OCI-LY3 (cell line): ENCODE measurements around the gene CDHR4.
A peak's percentile ranks its signal among the peaks of the same experiment; 100 is the strongest.

Experiments
- H2AFZ ChIP-seq: fragments of 200-600, 300-600 bp; shearing (Covaris generic); 2 replicates; pipeline ENCODE4 v1.6.0; 2014; ENCODE audit warnings: antibody characterized with exemption, low read depth, low read length
- H3K27ac ChIP-seq: fragments of 200-600, 300-600 bp; sonication (generic); 2 replicates; pipeline ENCODE4 v1.5.1; 2014; ENCODE audit warnings: mild to moderate bottlenecking, low read length, moderate library complexity, mixed read lengths
- H3K27me3 ChIP-seq: fragments of 200-600, 300-600 bp; sonication (generic); 2 replicates; pipeline ENCODE4 v1.6.1; 2014; ENCODE audit warnings: low read depth, low read length, mixed read lengths
- H3K36me3 ChIP-seq: fragments of 200-600, 300-600 bp; sonication (generic); replicated peaks from 2 replicates; pipeline ENCODE3; 2014; ENCODE audit warnings: low read depth, low read length, mixed read lengths
- H3K4me1 ChIP-seq: fragments of 300-600, 200-600 bp; sonication (generic); 2 replicates; pipeline ENCODE4 v1.6.1; 2014; ENCODE audit warnings: low read length, mixed read lengths
- H3K4me2 ChIP-seq: fragments of 200-600, 300-600 bp; sonication (generic); 2 replicates; pipeline ENCODE4 v1.6.1; 2014; ENCODE audit warnings: low read length, mixed read lengths
- H3K4me3 ChIP-seq: fragments of 300-600, 200-600 bp; sonication (generic); 2 replicates; pipeline ENCODE4 v1.5.1; 2014; ENCODE audit warnings: antibody characterized with exemption, mild to moderate bottlenecking, low read length, moderate library complexity
- H3K79me2 ChIP-seq: fragments of 300-600, 200-600 bp; shearing (Covaris generic); 2 replicates; pipeline ENCODE4 v1.6.1; 2014; ENCODE audit warnings: mild to moderate bottlenecking, low read length, mixed read lengths
- H3K9ac ChIP-seq: fragments of 300-600, 200-600 bp; shearing (Covaris generic); 2 replicates; pipeline ENCODE4 v1.6.0; 2014; ENCODE audit warnings: mild to moderate bottlenecking, low read length, moderate library complexity
- H3K9me3 ChIP-seq: fragments of 200-600, 300-600 bp; shearing (Covaris generic); 2 replicates; pipeline ENCODE4 v1.6.1; 2014; ENCODE audit warnings: low read length, mixed read lengths; ENCODE audit not compliant: insufficient read depth
- H4K20me1 ChIP-seq: fragments of 200-600, 300-600 bp; sonication (generic); 2 replicates; pipeline ENCODE4 v1.6.1; 2016; ENCODE audit warnings: low read length, mixed read lengths; ENCODE audit not compliant: insufficient read depth
- EZH2phosphoT487 ChIP-seq: fragments of 200-600 bp; shearing (Covaris generic); IDR thresholded peaks from 2 replicates; pipeline ENCODE4 v1.6.1; 2018; ENCODE audit warnings: antibody characterized with exemption, mixed run types, low read depth
- TF ChIP-seq, protein P1 (sequence below): fragments of 200-600, 300-600 bp; sonication (generic); IDR thresholded peaks from 2 replicates; pipeline ENCODE4 v1.5.1; 2014; ENCODE audit warnings: antibody characterized with exemption, low read length, low read depth

The CDHR4 gene

DNA sequence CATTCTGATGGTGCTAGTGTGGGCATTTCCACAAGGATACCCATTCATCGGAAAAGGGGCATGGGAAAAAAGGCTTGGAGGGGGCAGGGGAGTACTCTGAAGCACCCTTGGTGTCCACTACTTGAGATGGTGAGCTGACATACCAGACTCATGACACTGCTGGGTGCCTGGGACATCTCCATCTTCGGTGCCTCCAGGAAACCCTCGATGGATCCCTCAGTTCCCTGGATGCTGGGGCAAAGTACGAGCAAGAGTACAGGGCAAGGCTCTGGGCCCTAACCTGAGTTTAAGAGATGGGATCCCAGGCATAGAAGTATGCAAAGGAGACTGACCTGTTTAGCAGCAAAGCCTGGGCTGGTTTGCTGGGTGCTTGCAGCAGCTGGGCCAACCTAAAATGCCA lies 8.1 kb downstream of the CDHR4 start:
- peaks cover 7% of the 10 kb centered on the region for H3K4me1 ChIP-seq
- H3K9ac ChIP-seq, result no peak overlapping the region
- H3K4me3 ChIP-seq, result no peak overlapping the region
- no peak overlapping the region for H2AFZ ChIP-seq
- H3K36me3 ChIP-seq, result no peaks in the 10 kb centered on the region
- H3K27ac ChIP-seq, result no peak overlapping the region
- no peaks in the 10 kb centered on the region for H4K20me1 ChIP-seq
- no peaks in the 10 kb centered on the region for H3K79me2 ChIP-seq
- no peak overlapping the region for H3K4me2 ChIP-seq
- TF ChIP-seq EZH2phosphoT487, result no peak
- TF ChIP-seq, protein P1, sequence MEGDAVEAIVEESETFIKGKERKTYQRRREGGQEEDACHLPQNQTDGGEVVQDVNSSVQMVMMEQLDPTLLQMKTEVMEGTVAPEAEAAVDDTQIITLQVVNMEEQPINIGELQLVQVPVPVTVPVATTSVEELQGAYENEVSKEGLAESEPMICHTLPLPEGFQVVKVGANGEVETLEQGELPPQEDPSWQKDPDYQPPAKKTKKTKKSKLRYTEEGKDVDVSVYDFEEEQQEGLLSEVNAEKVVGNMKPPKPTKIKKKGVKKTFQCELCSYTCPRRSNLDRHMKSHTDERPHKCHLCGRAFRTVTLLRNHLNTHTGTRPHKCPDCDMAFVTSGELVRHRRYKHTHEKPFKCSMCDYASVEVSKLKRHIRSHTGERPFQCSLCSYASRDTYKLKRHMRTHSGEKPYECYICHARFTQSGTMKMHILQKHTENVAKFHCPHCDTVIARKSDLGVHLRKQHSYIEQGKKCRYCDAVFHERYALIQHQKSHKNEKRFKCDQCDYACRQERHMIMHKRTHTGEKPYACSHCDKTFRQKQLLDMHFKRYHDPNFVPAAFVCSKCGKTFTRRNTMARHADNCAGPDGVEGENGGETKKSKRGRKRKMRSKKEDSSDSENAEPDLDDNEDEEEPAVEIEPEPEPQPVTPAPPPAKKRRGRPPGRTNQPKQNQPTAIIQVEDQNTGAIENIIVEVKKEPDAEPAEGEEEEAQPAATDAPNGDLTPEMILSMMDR, result no peak
- no peaks in the 10 kb centered on the region for H3K9me3 ChIP-seq
- no peaks in the 10 kb centered on the region for H3K27me3 ChIP-seq

DNA sequence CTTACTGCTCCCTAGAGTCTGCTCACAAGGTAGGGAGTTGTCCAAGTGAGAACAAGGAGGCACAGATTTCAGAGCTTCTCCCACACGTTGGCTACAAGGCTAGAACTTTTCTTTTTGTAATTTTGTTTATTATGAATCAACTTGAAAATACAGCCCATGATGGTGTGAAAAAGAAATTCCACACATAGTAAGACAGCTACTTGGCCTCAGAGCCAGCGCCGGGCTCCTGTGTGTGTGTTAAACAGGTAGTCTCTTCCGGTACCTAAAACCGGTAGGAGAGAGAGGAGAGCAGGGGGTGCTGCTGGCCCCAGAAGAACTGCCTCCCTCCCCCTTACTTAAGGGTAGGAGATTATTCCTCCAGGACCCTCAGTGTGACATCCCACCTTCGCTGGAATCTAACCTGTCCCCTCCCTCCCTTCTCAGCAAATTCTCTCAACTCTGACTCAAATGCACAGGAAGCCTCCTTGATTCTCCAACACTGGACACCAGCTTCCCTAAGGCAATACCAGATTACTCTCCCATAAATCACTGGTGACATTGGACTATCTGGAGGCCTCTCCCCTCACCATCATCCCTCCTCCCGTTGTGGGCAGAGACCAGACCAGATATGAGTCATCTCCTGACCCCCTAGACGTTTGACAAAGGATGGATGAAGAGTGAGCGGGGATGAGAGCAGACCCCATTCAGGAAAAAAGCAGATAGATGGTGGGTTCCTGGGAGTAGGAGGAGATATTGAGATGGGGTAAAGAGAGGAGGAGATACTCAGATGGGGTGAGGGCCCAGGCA lies 8.9 kb downstream of the CDHR4 start:
- H3K4me1 ChIP-seq, result peaks cover 7% of the 10 kb centered on the region
- H3K27ac ChIP-seq, result no peak overlapping the region
- TF ChIP-seq, protein P1, result no peak
- TF ChIP-seq EZH2phosphoT487, result no peak
- no peaks in the 10 kb centered on the region for H3K36me3 ChIP-seq
- H2AFZ ChIP-seq, result no peak overlapping the region
- no peaks in the 10 kb centered on the region for H3K27me3 ChIP-seq
- peaks cover 5% of the 10 kb centered on the region for H3K79me2 ChIP-seq
- H3K9me3 ChIP-seq, result no peaks in the 10 kb centered on the region
- H3K9ac ChIP-seq, result no peak overlapping the region
- H4K20me1 ChIP-seq, result no peaks in the 10 kb centered on the region
- no peak overlapping the region for H3K4me3 ChIP-seq
- no peak overlapping the region for H3K4me2 ChIP-seq

DNA sequence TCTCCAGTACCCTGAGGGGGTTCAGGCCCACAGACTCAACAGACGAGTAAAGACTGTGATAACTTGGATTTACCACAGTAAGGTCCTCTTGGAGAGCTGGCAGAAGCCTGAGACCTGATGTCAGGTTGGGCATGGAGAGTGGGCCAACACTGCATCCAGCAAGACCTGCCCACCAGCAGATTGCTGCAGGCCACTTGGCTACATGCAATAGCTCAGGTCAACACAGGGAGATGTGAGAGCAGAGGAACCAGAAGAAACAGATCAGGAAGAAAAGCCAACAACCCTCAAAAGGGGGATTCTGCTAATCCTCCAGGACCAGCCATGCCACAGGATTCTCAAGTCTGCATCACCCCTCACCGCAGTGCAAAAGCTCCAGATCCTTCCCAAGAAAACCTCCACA lies 11.6 kb downstream of the CDHR4 start:
- H3K79me2 ChIP-seq, result peaks cover 27% of the 10 kb centered on the region
- no peak overlapping the region for H3K27ac ChIP-seq
- TF ChIP-seq, protein P1, result no peak
- no peak for TF ChIP-seq EZH2phosphoT487
- H3K9ac ChIP-seq, result no peak overlapping the region
- no peak overlapping the region for H3K4me2 ChIP-seq
- H4K20me1 ChIP-seq, result no peaks in the 10 kb centered on the region
- H3K36me3 ChIP-seq, result peaks cover 3% of the 10 kb centered on the region
- peaks cover 14% of the 10 kb centered on the region for H3K4me1 ChIP-seq
- no peaks in the 10 kb centered on the region for H3K9me3 ChIP-seq
- H3K4me3 ChIP-seq, result no peak overlapping the region
- H3K27me3 ChIP-seq, result no peaks in the 10 kb centered on the region
- no peak overlapping the region for H2AFZ ChIP-seq

DNA sequence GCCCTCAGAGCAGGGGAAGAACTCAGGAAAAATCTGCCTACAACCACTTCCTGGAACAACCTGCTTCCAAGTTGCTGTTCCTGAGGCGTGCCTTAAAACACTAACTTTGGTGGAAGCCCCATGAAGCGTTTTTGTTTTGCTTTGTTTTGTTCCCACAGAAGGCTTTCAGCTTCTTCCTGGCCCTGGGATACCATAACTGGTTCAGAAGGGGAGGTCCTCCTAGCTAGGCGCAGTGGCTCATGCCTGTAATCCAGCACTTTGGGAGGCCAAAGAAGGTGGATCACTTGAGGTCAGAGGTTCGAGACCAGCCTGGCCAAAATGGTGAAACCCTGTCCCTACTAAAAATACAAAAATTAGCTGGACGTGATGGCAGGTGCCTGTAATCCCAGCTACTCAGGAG lies 12.1 kb downstream of the CDHR4 start:
- Histone ChIP-seq H4K20me1 (no peaks in the 10 kb centered on the region), H3K36me3 (peaks cover 3% of the 10 kb centered on the region), H3K4me1 (peaks cover 14% of the 10 kb centered on the region), H3K79me2 (peaks cover 30% of the 10 kb centered on the region), H3K27me3 (no peaks in the 10 kb centered on the region), H2AFZ (no peak overlapping the region), H3K27ac (no peak overlapping the region), H3K9ac (no peak overlapping the region), H3K9me3 (no peaks in the 10 kb centered on the region), H3K4me2 (peak overlapping the region; percentile 89), H3K4me3 (peak overlapping the region; percentile 83; the same call in 1 of the 2 replicates)
- no peak for TF ChIP-seq EZH2phosphoT487
- TF ChIP-seq, protein P1, result no peak
